ENCODE measurements around the gene PEDS1.

DNA sequence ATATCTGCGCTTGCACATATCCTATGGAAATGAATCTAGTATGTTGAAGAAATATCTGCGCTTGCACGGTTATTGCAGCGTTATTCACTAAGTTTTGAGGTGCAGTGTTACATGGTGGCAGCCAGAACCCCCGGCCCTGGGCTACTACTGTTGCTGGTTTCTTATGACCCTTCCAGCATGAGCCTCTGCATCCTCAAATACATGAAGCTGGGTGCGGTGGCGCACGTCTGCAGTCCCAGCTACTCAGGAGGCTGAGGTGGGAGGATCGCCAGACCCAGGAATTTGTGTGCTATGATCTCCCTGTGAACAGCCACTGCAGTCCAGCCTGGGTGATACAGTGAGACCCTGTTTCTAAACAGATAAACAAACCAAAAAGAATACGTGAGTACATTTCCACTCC is 27.8 kb upstream of the PEDS1 start:
- no peak for TF ChIP-seq HDAC2 (IDR thresholded peaks at IDR 0.05; ENCODE audit: borderline replicate concordance in 1 of 2, low read depth in 2 of 2, low read length in 2 of 2)
- no peak for TF ChIP-seq KDM5A (IDR thresholded peaks at IDR 0.05; ENCODE audit: low read length)
- no peak for TF ChIP-seq GABPA (IDR thresholded peaks at IDR 0.05; ENCODE audit: borderline replicate concordance, insufficient read depth, low read length)
- no peak for TF ChIP-seq TCF12 (IDR thresholded peaks at IDR 0.05; ENCODE audit: low read depth, low read length)
- TF ChIP-seq, protein P1, sequence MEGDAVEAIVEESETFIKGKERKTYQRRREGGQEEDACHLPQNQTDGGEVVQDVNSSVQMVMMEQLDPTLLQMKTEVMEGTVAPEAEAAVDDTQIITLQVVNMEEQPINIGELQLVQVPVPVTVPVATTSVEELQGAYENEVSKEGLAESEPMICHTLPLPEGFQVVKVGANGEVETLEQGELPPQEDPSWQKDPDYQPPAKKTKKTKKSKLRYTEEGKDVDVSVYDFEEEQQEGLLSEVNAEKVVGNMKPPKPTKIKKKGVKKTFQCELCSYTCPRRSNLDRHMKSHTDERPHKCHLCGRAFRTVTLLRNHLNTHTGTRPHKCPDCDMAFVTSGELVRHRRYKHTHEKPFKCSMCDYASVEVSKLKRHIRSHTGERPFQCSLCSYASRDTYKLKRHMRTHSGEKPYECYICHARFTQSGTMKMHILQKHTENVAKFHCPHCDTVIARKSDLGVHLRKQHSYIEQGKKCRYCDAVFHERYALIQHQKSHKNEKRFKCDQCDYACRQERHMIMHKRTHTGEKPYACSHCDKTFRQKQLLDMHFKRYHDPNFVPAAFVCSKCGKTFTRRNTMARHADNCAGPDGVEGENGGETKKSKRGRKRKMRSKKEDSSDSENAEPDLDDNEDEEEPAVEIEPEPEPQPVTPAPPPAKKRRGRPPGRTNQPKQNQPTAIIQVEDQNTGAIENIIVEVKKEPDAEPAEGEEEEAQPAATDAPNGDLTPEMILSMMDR (IDR thresholded peaks at IDR 0.05; ENCODE audit: control extremely low read depth in 1 of 3, insufficient read depth in 1 of 3, low read depth in 1 of 3, low read length in 3 of 3) = no peak
- TF ChIP-seq CEBPB (IDR thresholded peaks at IDR 0.05; ENCODE audit: low read depth, low read length) = no peak
- no peak for TF ChIP-seq EP300 (IDR thresholded peaks at IDR 0.05; ENCODE audit: borderline replicate concordance in 1 of 2, low read depth in 2 of 2, low read length in 2 of 2)
- TF ChIP-seq EGR1 (IDR thresholded peaks at IDR 0.05; ENCODE audit: borderline replicate concordance, low read depth, low read length) = no peak
- TF ChIP-seq POLR2AphosphoS5 (IDR thresholded peaks at IDR 0.05; ENCODE audit: low read depth, low read length) = no peak
- TF ChIP-seq SP1 (IDR thresholded peaks at IDR 0.05; ENCODE audit: low read depth, low read length) = no peak
- TF ChIP-seq SIN3A (conservative IDR thresholded peaks at IDR 0.05 in 1 of 2, IDR thresholded peaks at IDR 0.05 in 1 of 2; ENCODE audit: low read depth in 1 of 2, low read length in 2 of 2) = no peak
- no peak for TF ChIP-seq YY1 (IDR thresholded peaks at IDR 0.05; ENCODE audit: low read depth, low read length)
- TF ChIP-seq, protein P2, sequence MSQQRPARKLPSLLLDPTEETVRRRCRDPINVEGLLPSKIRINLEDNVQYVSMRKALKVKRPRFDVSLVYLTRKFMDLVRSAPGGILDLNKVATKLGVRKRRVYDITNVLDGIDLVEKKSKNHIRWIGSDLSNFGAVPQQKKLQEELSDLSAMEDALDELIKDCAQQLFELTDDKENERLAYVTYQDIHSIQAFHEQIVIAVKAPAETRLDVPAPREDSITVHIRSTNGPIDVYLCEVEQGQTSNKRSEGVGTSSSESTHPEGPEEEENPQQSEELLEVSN (IDR thresholded peaks at IDR 0.05) = no peak
- TF ChIP-seq RAD21 (IDR thresholded peaks at IDR 0.05 in 1 of 2, conservative IDR thresholded peaks at IDR 0.05 in 1 of 2; ENCODE audit: low read depth in 2 of 2, low read length in 2 of 2) = no peak
